GM19397 (cell line): Measurements from ENCODE around the gene SLC9A2.
A peak's percentile ranks its signal among the peaks of the same experiment; 100 is the strongest.

Source experiments
- ATAC-seq: cut with Tn5 transposase; IDR thresholded peaks from one replicate; pipeline ENCODE4 v1.9.1; 2021; ENCODE audit warnings: mild to moderate bottlenecking, moderate library complexity; ENCODE audit not compliant: unreplicated experiment

Gene SLC9A2

GRCh38 chr2:102724016-102724490, 104.7 kb downstream of the SLC9A2 start:
- ATAC-seq = no peak

- ATAC-seq = no peak
Measured at GRCh38 chr2:102724553-102724952, 105.2 kb downstream of the SLC9A2 start.

- no peak for ATAC-seq
Measured at GRCh38 chr2:102726128-102727087, 107.1 kb downstream of the SLC9A2 start.

- ATAC-seq = no peak
Measured at GRCh38 chr2:102735416-102736109, 116.2 kb downstream of the SLC9A2 start.

GRCh38 chr2:102736110-102736409, 116.7 kb downstream of the SLC9A2 start:
- ATAC-seq = peak; percentile 11

GRCh38 chr2:102736410-102737409, 117.4 kb downstream of the SLC9A2 start:
- peak; percentile 98 for ATAC-seq

GRCh38 chr2:102737431-102737830, 118.1 kb downstream of the SLC9A2 start:
- no peak for ATAC-seq

- no peak for ATAC-seq
Measured at GRCh38 chr2:102743259-102743658, 123.9 kb downstream of the SLC9A2 start.

GRCh38 chr2:102748107-102748506, 128.8 kb downstream of the SLC9A2 start:
- ATAC-seq = no peak

GRCh38 chr2:102749938-102750337, 130.6 kb downstream of the SLC9A2 start:
- no peak for ATAC-seq

- no peak for ATAC-seq
Measured at GRCh38 chr2:102753563-102754159, 134.3 kb downstream of the SLC9A2 start.

- ATAC-seq = no peak
Measured at GRCh38 chr2:102754456-102755145, 135.2 kb downstream of the SLC9A2 start.

- no peak for ATAC-seq
Measured at GRCh38 chr2:102755284-102755683, 135.9 kb downstream of the SLC9A2 start.

- ATAC-seq = no peak
Measured at GRCh38 chr2:102758439-102758838, 139.1 kb downstream of the SLC9A2 start.
